HG02981 (cell line): ENCODE data around the gene AGR2.
"Not testable (repeated sequence)": the region's sequence is repeated elsewhere in the genome, so short reads cannot be mapped to it uniquely, and the experiment has no call there.

Source experiments
- ATAC-seq: cut with Tn5 transposase; IDR thresholded peaks from one replicate; pipeline ENCODE4 v1.9.1; 2021; ENCODE audit warnings: mild to moderate bottlenecking, moderate library complexity; ENCODE audit not compliant: unreplicated experiment

Gene AGR2

GRCh38 chr7:16804674-16805439 lies at the start of gene AGR2:
Gene AGR2, minus strand, starts transcription at chr7:16804999. Its CDS starts 3,203 bp downstream, at chr7:16801796.
- ATAC-seq, result no peak

GRCh38 chr7:16853189-16853588 lies 48.4 kb upstream of the AGR2 start:
- ATAC-seq, result not testable (repeated sequence)

DNA sequence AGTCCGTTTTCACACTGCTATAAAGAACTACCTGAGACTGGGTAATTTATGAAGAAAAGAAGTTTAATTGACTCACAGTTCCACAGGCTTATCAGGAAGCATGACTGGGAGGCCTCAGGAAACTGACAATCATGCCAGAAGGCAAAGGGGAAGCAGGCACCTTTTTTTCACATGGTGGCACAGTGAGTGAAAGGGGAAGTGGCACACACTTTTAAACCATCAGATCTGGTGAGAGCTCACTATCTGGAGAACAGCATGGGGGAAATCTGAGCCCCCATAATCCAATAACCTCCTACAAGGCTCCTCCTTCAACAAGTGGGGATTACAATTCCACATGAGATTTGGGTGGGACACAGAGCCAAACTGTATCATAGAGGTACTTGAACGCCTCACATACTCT lies 47.0 kb upstream of the AGR2 start:
- no peak for ATAC-seq

DNA sequence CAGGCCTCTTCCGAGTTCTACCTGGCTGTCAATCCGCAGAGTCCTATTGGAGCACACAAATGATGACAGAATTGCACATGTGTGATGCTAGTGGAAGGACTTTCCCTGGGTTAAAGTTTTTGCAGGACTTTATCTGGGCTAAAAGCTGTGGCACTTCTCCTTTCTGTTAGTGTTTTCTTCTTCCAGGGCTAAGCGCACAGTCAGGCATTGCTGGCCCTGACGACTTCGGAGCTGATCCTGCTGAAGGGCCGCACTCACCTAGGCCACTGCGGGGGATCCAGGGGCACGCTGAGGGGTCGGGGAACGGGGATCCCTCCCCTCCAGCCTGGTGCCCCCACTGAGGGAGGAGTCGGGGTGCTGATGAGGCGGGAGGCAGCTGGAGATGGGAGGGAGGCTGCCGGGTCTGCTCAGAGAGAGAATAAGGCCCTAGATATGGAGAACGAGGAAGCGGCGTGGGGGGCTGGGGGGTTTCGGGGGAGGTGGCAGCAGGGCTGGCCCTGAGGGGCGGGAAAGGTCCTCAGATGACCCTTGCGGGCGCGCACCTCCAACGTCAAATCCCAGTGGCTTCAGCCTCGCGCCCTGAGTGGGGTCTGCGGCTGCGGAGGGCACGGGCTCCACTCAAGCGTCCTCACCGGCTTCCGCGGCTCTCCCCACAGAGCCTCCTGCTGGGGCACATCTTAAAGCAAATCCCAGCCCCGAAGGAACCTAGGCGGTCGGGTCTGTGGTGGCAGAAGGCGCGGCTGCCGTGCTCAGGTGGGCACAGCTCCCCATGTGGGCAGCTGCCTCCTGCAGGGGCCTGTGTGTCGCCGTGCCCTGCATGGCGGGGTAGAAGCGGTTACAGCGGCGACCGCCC lies 46.0 kb upstream of the AGR2 start:
- no peak for ATAC-seq

GRCh38 chr7:16849296-16850148 lies 44.7 kb upstream of the AGR2 start:
- no peak for ATAC-seq

DNA sequence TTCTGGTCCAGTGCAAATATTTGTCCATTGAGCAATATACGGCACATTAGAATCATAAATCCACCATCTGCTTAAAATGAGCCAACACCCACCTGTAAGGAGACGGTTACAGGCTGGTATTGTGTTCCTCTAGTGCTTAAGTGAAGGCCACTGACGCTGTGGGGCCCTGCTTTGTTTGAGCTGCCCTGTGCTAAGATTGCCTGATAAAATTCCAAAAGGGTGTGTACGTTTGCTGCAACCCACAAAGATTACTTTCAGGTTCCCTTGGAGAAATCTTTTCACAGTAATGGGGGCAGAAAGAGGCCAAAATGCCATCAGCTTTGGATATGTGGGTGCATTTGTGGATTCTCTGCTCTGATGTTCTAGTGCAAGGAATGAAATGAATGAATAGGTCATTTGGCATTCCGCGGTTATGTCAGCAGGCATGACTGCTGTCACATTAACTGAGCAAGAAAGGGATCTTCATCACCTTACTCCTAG lies 42.6 kb upstream of the AGR2 start:
- ATAC-seq, result no peak

DNA sequence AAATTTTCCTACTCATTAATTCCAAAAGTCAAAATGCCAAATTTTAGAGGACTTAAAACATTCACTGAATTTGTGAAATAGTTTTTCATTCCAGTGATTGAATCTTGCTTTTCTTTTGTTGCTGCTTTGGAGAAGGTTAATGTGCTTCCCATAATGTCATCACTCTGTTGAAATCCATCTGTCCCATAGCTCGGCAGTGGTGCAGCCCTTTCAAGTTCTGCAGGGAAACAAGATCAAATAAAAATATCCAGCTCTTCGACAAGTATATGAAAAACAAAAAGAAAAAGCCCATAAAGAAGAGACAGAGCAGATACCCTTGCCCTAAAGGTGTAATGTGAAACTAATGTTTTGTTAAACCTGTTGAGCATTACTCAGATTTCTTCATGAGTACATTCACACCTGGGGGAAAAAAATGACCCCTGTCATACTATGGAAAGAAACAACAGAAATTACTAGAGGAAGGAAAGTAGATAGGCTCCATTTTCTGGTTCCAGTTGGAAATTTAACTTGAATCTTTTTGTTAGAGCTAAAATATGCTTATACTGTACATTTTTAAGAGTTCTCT lies 41.9 kb upstream of the AGR2 start:
- ATAC-seq, result no peak

- no peak for ATAC-seq
Observed at GRCh38 chr7:16845746-16846145, 40.9 kb upstream of the AGR2 start.

DNA sequence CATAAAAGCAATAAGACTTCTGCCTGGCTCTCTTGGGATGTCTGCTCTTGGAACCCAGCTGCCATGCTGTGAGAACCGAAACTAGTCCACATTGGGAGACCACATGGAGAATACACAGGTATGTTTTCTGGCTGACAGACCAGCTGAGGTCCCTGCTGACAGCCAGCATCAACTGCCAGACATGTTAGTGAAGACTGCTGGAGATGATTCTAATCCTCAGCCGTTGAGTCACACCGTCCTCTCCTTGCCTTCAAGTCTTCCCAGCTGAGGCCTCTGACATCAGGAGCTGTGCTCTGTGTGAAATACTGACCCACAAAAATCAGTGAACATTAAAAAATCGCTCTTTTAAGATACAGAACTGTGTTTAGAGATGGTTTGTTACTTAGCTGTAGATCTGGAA lies 36.9 kb upstream of the AGR2 start:
- no peak for ATAC-seq

DNA sequence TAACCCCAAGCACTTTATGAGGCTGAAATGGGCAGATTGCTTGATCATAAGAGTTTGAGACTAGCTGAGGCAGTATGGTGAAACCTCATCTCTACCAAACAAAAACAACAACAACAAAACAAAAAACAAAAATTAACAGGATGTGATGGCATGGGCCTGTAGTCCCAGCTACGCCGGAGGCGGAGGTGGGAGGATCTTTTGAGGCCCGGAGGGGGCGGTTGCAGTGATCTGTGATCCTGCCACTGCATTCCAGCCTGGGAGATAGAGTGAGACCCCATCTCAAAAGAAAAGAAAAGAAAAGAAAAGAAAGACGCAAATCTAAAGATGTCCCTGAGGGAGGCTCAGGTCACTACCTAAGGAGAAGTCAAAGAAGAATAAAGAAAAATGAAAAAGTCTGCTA lies 35.3 kb upstream of the AGR2 start:
- ATAC-seq, result no peak

DNA sequence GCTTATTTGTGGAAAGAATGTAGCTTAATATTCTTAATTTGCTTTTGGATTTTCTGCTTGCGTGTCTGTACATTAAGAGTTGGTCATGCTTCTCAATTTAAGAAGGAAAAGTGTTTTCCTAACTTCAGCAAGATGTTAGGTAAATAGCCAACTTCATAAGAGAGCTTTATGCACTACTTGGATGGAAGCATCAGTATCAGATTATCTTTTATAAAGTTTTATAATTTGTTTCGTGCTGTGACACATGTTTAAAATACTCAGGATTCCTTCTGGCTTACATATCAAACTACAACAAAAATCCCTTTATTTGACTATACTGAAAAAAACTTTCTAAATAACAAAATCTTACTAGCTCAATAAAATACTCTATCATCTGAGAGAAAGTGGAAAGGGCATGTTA lies 34.8 kb upstream of the AGR2 start:
- ATAC-seq, result no peak

DNA sequence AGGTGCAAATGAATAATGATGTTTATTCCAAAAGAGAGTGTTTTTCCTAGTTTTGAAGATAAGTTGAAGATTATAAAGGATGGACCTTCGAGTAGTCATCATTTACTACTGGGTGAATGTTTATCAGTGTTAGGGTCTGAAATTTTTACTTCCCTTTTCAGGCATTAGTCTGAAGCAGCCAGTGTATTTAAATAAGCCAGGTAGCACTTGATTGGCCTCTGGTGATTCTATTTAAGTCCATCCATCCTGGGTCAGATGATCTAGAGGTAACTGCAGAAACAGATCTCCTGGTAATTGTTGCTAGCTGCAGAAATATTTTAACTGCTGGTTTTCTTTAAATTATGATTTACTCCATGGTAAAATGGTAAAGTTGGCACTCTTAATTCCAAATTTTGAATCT lies 34.1 kb upstream of the AGR2 start:
- no peak for ATAC-seq

- ATAC-seq, result no peak
Observed at GRCh38 chr7:16838386-16838785, 33.6 kb upstream of the AGR2 start.

DNA sequence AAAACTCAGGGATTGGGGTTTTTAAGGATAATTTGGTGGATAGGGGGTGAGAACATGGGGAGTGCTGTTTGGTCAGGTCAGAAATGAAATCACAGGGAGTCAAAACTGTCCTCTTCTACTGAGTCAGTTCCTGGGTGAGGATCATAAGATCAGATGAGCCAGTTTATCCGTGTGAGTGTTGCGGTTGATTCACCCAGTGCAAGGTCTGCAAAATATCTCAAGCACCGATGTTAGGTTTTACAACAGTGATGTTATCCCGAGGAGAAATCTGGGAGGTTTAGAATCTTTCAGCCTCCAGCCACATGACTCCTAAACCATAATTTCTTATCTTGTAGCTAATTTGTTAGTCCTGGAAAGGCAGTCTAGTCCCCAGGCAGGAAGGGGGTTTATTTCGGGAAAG lies 31.7 kb upstream of the AGR2 start:
- ATAC-seq, result no peak

- no peak for ATAC-seq
Observed at GRCh38 chr7:16833373-16833772, 28.6 kb upstream of the AGR2 start.

- ATAC-seq, result no peak
Observed at GRCh38 chr7:16826060-16826459, 21.3 kb upstream of the AGR2 start.

DNA sequence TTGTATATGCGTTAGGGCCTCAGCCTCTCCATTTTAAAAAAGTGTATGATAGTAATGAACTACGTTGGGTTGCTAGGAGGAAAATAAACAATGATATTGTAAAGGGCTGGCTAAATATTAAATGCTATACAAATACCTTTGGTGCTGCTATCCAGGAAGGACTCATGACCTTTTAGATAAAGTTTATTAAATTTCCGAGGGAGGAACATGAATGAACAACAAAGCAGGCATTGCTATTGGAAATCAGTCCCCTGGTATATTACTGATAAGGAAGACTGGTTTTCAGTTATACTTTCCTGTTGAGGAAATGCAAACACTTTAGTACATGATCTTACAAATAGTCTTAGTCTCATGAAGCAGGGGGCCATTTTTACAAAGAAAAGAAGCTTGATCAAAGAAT lies 17.2 kb upstream of the AGR2 start:
- no peak for ATAC-seq

DNA sequence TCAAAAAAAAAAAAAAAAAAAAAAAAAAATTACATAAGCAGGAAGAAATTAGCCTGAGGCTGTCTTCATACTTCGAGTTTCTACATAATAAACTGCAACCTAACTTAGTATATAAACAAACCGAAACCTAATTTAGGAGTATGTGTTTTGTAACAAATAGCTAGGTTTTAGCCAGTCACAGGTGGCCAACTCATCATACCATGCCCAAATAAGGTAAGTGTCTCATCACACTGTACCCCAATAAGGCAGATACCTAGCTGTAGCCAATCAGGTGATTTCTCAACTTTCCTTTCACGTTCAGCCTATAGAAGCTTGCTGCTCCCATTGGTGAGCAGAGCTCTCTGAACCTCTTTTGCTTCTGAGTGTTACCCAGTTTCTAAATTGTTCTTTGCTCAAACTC lies 13.9 kb upstream of the AGR2 start:
- ATAC-seq, result no peak

- ATAC-seq, result no peak
Observed at GRCh38 chr7:16817536-16817935, 12.7 kb upstream of the AGR2 start.

DNA sequence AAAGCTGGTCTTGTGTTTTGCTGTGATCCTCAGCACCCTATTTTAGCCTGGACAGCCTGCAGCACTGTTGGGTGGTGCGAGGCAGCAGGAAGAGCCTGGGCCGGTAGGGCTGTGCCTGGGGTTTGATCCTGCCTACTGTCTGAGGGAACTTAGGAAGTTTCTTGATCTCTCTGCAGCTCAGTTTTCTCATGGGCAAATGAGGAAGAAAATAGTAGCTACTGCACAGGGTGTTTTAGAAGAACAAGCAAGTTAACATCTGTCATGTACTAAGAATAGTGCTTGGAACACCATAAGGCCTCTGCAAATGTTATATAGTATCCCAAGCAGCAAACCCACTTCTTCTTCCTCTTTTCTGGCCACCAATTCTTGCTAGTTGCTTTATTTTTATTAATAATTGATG lies 12.0 kb upstream of the AGR2 start:
- no peak for ATAC-seq

- no peak for ATAC-seq
Observed at GRCh38 chr7:16815001-16815400, 10.2 kb upstream of the AGR2 start.
